NCI-H510A treated with DMSO at 0.1 percent for 48 hours (cell line): ENCODE data around the gene GGT7.
"Not testable (repeated sequence)": the region's sequence is repeated elsewhere in the genome, so short reads cannot be mapped to it uniquely, and the experiment has no call there.

Experiments
- DNase-seq: peaks from one replicate; lab custom pipeline; 2025; lab: John Stamatoyannopoulos, UW

GGT7 gene

DNA sequence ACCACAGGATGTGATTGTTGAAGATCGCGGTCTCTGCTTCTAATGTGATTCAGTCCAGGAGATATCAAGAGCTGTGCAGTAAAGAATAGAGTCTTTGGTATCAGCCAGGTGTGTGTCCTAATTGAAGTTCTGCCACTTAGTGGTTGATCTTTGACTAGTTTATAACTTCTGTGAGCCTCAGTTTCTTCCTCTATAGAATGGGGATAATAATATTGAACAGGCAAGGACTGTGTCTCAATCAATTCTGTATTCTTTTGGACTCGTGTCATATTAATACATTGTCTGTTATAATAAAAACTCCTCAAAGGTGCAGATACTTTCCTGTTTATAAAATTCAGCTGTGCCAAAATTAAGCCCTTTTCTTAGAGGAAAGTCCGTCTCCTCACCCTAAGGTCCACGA, 24.1 kb downstream of the GGT7 start:
- no peak for DNase-seq

DNA sequence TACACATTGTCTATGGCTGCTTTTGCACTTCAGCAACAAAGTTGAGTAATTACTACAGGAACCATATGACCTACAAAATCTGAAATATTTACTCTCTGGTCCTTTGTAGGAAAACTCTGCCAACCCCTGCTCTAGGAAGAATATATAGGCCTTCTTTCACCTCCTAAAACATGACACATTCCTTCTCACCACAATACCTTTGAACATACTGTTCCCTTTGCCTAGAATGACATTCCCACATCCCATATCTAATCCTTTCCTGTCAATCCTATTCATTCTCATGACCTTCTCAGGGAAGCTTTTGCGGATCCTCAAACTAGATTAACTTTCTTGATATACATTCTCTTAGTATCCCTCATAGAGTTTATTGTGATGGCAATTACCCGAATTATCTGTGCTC, 29.2 kb downstream of the GGT7 start:
- no peak for DNase-seq

DNA sequence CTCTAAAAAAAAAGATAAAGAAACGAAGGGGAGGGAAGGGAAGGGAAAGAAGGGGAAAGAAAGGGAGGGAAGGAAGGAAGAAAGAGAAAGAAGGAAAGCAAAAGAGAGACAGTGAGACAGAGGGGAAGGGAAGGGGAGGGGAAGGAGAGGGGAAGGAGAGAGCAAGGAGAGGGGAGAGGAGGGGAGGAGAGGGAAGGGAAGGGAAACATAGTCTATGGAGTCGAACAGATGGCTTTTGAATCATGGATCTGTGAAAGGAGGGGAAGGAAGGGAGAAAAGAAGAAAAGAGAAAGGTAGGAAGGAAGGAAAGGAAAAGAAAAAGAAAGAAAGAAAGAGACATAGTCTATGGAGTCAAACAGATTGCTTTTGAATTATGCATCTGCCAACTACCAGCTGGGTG, 30.5 kb downstream of the GGT7 start:
- no peak for DNase-seq

DNA sequence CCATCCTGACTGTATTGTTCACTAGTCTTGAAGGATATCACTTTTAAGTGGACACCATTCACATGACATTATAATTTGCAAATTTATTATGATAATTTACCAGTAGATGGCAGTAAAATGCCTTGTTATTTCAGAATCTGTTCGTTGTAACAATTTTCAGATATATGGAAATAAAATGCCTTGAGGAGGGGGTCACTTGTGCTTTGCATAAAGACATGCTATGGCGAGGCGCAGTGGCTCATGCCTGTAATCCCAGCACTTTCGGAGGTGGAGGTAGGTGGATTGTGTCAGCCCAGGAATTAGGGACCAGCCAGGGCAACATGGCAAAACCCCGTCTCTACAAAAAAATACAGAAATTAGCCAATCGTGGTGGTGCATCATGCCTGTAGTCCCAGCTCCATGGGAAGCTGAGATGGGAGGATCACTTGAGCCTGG, 38.2 kb downstream of the GGT7 start:
- DNase-seq, result peak; percentile 70

DNA sequence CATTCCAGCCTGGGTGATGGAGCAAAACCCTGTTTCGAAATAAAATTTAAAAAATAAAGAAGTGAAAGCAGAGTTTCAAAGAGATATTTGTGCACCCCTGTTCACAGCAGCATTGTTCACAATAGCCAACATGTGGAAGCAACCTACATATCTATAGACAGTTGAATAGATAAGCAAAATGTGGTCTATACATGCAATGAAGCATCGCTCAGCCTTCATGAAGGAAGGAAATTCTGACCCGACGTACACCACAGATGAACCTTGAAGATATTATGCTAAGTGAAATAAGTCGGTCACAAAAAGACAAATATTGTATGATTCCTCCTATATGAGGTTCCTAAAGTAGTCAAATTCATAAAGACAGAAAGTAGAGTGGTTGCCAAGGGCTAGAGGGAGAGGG, 40.7 kb downstream of the GGT7 start:
- DNase-seq, result no peak

DNA sequence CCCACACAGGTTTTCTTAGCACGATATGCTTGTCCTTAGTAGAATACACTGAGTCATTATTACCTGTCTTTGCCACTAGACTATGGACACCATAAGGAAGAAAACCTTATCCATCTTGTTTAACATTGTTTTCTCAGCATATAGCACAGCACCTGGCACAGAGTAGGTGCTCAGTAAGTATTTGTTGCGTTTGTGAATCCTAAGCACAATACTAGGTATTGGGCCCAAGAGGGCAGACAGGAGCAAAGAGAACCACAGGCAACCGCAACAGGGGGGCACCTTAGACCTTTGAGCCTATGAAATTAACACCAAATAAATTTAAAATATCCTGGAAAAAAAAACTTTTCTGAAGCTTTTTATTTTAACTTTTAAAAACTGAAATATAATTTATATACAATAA, 43.5 kb downstream of the GGT7 start:
- DNase-seq, result no peak

DNA sequence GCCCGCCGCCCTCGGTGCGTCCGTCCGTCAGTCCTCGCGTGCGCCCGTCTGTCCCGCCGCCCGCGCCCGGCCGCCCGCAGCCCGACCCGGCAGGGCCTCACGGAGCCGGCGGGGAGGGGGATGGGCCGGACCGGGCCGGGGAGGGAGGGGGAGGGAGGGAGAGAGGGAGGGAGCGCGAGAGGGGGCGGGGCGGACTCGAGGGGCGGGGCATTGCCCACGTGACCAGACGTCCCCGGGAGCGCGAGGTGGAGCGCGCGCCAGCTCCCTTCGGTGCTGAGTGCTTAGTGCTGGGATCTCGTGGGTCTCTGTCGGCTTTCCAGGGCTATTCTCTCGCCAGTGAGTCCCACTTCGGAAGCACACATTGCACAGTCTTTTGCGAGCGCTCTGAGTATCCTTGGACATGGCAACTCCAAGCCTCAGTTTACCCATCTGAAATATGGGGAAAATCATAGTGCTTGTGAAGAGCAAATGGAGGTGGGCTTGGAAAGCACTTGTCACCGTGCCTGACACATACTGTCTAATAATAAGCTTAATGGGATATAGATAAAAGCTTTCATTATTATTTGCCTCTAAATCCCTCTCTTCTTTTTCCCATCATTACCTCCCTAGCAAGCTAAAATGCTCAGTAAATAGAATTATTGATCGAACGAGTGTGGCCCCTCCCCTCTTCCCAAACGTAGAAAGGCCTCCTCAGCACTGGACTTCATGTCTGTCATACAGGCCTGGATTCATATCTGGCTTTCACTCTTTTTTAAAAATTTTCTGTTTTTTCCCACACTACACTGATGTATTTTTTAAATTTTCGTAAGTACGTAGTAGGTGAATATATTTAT, 46.9 kb downstream of the GGT7 start, which contains the start of gene NCOA6:
Gene NCOA6, minus strand, starts transcription at position 122 of the 833 bp plus-strand sequence. CDS start 43,296 bp downstream, outside the sequence.
- DNase-seq, result peak; percentile 76

DNA sequence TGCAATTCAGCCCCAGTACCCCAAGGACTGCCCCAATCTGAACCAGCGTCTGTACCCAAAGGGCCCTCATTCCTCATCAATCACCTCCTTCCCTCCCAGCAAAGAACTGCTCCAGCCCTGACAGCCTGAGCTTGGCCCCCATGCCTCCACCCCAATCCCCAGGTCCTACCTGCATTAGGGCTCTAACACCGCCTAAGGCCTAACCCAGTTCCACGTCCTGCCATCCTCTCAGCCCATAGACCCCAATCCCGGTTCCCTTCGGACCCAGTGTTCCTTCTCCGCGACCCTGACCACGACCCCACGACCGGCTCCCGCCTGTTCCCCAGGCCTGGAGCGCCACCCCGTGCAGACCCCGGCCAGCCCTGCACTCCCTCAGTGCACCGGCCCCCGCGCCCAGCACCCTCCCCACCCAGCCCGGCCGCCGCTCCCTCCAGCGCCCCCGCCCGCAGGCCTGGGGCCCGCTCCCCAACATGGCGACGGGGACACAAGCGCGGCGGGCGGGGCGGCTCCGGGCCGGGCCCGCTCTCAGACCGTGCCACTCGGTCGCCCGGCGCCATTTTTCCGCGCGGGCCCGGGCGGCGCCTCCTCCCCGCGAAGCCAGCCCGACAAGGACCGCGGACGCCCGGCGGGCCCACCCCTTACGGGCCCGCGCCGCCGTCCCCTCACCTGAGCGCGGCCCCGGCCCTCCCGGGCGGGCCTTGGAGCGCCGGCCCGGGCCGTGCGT, 47.7 kb downstream of the GGT7 start:
- peak; percentile 30 for DNase-seq

DNA sequence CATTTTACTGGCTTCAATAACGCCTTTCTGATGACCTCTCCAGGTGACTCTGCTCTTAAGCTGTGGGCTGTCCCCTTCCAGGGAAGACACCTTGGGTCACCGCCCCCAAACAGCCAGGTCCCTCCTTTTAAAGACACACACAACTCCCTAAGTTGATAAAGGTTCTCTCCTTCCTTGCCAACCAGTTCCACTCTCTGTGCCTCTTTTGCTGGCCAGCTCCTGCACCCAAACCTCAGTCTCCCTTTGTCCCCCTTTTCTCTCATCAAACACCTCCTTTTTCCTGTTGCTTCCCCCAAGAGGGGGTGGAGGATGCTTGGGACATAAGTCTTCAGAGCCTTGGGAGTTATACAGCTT, 48.2 kb downstream of the GGT7 start:
- peak; percentile 86 for DNase-seq

DNA sequence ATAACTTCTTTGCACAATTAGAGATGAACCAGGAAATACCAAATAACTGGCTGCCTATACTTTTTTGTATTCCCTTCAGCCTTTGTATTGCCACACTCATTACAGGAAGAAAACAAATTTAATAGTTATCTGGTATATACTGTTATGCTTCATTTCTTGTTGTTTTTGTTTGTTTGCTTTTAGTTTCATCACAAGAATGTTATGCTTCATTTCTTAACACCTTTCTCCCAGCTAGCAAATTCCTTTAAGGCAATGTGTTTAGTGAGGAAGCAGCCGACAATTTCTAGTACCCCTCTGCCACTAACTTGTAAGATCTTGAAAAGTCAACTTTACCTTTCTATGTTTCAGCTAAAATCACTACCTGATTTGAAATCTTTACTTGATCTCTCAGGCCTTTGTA, 48.6 kb downstream of the GGT7 start:
- no peak for DNase-seq

DNA sequence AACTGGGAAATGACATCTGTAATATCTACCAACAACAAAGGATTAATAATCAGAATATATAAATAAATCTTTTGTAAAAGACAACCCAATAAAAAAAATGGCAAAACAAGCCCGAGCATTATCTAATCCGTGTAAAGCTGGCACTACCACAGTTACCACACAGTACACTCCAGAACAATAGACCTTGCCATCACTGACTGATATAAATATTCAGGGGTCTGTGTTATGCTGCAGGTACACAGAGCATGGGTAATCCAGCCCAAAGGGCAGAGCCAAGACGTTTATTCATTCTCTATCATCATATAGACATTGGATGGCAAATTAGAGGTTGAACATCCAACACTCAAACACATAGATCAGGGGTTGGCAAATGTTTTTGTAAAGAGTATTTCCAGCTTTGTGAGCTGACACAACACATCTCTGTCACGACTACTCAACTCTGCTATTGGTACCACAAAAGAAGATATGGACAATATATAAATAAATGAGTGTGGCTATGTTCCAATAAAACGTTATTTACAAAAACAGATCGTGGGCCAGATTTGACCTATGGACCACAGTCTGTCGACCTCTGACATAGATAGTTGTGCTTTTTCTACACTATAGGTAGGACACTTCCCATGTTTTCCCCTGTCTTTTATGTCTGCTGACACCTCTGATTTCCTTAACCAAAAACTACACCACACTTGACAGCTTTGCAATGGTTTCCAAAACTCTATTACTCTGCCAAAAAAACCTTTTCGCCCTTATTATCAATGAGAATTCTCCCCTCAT, 51.7 kb downstream of the GGT7 start:
- DNase-seq, result no peak

DNA sequence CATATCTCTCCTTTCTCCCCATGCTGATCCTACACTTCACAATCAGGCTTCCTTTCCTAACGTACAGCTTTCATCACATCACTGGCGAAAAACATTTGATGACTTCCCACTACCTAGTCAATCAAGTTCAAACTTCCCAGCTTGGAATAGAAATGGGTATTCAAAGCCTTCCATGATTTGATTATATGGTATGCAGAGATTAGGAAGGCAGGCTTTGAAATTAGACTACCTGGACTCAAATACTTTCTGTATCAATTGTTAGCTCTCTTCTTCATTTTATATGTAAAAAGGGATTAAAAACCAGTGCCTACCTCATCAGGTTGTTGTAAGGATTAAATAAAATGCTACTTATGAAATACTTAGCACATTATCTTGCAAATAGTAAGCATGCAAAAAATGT, 54.9 kb downstream of the GGT7 start:
- DNase-seq, result no peak

DNA sequence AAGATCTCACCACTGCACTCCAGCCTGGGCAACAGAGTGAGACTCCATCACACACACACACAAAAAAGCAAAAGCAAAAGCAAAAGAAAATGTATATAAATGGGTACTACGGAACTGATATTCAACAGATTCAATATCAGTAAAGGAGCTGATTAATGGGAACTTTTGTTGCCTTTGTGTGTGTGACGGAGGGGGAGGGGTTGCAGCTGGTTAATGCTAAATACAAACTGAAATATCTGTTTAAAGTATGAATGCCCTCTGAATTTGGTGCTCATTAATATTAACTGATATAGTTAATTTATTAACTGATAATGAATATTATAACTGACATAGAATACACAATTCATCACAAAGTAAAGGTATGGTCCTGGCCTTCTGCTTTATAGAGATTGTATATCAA, 55.6 kb downstream of the GGT7 start:
- no peak for DNase-seq

DNA sequence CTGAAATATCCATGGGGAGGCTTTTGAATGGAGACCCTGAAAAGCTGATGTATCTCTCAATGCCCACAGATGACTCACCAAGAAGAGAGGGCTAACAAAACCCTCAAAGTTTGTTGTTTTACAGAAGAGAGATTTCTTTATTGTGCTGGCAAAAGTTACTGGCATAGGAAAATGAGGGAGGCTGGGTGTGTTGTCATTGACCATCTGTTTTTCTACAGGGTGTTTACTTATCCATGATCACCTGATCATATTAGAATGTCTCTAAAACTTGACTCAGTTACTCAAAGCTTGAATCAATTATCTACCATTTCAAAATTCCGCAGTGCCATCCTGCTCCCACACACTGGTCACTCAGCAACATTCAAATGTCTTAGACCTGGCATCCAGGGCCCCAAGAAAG, 57.0 kb downstream of the GGT7 start:
- no peak for DNase-seq

DNA sequence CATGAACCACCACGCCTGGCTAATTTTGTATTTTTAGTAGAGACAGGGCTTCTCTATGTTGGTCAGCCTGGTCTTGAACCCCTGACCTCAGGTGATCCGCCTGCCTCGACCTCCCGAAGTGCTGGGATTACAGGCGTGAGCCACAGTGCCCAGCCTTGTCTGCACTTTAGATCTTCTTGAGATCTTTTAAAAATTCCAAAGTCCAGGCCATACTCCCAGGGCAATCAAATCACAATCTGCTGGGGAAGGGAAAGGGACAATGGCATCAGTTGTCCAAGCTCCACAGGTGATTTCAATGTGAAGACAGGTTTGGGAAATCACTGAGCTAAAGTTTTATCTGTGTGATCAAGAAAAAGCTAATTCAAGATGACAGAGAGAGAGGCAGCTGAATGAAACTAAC, 64.1 kb downstream of the GGT7 start:
- no peak for DNase-seq

DNA sequence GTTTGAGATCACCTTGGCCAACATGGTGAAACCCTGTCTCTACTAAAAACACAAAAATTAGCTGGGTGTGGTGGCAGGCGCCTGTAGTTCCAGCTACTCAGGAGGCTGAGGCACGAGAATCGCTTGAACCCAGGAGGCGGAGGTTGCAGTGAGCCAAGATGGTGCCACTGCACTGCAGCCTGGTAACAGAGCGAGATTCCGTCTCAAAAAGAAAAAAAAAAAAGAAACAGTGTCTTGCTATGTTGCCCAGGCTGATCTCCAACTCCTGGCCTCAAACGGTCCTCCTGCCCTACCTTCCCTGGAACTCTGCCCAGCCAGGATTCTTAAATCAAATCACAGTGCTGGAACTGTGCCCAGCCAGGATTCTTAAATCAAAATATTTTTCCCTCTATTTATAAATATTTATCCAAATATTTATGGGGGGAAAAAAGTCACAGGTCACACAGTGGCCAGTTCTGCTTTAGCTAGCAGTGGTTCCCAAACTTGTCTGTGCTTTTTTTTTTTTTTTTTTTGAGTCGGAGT, 64.7 kb downstream of the GGT7 start:
- DNase-seq, result not testable (repeated sequence)

DNA sequence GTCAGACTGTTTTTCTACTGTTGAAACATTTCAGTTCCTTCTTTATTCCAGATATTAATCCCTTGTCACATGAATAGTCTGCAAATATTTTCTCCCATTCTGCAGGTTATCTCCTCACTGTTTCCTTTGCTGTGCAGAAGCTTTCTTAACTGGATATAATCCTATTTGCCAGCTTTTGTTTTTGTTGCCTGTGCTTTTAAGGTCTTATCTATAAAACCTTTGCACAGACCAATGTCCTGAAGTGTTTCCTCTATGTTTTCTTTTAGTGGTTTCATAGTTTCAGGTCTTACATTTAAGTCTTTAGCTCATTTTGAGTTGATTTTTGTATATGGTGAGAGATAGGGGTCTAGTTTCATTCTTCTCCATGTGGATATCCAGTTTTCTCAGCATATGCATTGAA, 66.4 kb downstream of the GGT7 start:
- DNase-seq, result no peak

DNA sequence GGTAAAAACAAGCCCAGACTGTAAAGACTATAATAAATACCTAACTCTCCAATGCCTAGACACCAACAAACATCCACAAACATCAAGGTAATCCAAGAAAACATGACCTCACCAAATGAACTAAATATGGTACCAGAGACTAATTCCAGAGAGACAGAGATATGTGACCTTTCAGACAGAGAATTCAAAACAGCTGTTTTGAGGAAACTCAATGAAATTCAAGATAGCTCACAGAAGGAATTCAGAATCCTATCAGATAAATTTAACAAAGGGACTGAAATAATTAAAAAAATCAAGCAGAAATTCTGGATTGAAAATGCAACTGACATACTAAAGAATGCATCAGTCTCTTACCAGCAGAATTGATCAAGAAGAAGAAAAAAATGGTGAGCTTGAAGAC, 73.8 kb downstream of the GGT7 start:
- DNase-seq, result no peak

DNA sequence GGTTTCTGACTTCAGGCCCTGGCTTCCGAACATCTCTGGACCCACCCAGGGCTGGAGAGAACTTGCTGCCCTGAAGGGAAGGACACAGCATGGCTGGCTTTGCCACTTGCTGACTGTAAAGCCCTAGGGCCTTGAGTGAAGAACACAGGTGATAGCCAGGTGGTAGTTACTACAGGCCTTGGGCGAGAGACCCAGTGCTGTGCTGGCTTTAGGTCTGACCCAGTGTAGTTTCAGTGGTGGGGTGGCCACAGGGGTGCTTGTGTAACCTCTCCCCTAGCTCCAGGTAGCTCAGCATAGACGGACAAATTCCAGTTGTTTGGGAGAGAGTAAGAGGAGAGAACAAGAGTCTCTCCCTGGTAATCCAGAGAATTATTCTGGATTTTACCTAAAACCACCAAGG, 74.3 kb downstream of the GGT7 start:
- no peak for DNase-seq

DNA sequence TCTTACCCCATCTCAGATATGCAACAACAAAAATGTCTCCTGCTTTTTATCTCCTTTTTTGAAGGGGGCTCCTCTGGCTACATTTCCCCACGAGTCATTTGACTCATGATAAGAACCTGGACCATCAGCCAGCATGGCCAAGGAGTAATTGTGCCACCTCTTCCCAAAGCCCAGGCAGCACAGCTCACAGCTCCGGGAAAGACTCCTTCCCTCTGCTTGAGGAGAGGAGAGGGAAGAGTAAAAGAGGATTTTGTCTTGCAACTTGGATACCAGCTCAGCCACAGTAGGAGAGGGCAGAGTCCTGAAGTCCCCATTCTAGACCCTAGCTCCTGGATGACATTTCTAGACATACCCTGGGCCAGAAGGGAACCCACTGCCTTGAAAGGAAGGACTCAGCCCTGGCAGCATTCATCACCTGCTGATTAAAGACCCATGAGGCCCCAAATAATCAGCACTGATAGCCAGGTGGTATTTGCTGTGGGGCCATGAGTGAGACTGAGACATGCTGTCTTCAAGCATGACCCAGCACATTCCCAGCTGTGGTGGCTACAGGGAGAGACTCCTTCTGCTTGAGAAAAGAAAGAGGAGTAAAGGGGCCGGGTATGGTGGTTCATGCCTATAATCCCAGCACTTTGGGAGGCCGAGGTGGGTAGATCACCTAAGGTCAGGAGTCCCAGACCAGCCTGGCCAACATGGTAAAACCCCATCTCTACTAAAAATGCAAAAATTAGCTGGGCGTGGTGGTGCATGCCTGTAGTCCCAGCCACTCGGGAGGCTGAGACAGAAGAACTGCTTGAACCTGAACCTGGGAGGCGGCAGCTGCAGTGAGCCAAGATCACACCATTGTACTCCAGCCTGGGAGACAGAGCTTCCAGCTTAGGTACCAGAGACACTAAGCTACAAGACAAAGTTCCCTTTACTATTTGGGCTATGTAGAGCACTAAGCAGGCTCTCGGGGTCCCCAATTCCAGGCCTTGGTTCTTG, 75.4 kb downstream of the GGT7 start:
- no peak for DNase-seq
